Activated T-helper 1 cell treated with Interleukin-2 at 50 U/mL for 16 hours (primary cell): ENCODE measurements around the gene PTPRG.

Source experiments
- DNase-seq: peaks from one replicate; pipeline ENCODE4 v3.0.0-alpha.2; 2020; ENCODE audit warnings: low read depth

PTPRG gene

DNA sequence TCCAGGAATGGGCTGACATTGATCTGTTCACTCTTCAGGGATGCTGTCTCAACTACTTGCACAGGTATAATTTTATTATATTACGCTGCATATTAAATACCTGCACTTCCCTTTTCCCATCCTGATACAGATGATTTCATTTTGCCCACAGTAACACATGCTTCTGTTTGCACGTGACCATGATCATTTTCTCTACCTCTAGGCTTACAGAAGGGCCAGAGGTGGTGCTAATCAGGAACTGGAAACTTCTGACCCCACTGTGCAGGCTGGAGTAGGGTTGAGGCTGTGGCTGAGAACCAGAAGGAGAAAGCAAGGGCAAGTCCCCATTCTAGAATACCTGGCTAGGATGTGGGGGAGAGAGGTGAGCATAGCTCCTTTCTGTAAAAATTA lies 304.8 kb downstream of the PTPRG start:
- no peak for DNase-seq

DNA sequence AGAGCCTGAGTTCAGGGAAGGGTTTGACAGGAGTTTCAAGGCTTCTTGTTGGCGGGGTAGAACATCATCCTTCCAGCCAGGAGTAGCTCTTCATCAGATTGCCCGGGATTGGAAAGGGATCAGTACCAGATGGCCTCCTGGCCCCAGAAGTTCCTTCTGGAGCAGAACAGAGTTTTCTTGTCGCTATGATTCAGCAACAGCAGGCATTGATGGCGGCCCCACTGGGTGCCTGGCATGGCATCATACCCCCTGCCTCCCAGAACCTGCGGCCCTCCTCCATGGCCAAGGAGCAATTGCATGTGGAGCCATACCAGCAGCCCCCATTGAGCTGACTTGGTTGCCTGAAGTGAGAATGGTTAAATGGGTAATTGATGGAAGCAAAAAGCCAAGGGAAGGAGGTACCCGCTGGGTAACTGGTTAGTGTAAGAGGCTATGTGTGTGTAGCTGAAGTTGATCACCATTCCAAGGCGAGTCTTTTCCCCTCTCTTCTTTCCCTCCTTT lies 305.6 kb downstream of the PTPRG start:
- DNase-seq, result no peak

DNA sequence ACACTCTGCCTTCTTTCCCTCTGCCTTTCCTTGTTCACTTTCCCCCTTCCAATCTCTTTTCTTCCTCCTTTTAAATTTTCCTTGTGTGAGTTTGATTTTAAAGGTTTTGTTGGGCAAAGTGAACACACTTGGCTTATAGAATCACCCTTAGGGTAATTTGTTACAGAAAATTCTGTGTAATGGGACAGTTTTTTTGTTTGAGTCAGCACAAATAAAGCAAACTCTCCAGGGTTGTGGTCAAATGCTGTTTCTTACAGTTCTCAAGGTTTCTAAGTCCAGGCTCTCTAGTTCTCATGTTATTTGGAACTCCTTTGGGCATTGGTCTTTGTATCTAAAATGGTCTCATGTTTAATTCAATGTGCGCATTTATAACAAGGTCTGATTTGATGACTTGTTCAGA lies 307.1 kb downstream of the PTPRG start:
- no peak for DNase-seq

DNA sequence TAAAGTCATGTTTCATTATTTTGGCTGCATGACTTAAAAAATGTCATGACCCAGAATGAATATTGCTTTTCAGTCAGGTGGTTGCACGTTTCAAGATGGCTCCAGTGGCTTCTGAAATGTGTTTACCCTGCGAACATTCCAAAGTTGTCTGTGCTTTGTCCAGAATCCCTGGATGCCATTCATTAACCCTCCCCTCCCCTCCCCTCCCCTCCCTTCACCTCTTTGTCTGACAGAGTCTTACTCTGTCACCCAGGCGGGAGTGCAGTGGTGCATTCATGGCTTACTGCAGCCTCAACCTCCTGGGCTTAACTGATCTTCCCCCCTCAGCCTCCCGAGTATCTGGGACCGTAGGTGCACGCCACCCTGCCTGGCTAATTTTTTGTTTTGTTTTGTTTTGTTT lies 308.0 kb downstream of the PTPRG start:
- DNase-seq, result no peak

DNA sequence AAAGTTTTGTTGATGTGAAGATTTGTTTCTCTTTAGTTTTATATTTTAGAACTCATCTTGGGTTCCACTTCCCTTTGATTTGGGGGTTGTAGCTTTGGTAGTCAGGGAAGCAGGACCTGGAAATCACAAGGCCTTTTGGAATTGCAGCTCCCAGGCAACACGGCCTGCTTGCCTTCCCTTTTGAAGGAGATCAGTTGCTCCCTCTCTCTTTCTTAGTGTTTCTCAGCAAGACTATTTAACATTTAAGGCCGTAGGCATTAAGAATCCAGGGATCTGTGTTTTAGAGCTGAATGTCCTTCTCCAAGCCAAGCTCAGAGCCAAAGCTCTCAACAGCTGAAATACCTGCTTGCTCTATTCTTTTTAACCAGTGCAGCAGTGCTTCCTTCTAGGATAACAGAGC lies 310.3 kb downstream of the PTPRG start:
- DNase-seq, result no peak

DNA sequence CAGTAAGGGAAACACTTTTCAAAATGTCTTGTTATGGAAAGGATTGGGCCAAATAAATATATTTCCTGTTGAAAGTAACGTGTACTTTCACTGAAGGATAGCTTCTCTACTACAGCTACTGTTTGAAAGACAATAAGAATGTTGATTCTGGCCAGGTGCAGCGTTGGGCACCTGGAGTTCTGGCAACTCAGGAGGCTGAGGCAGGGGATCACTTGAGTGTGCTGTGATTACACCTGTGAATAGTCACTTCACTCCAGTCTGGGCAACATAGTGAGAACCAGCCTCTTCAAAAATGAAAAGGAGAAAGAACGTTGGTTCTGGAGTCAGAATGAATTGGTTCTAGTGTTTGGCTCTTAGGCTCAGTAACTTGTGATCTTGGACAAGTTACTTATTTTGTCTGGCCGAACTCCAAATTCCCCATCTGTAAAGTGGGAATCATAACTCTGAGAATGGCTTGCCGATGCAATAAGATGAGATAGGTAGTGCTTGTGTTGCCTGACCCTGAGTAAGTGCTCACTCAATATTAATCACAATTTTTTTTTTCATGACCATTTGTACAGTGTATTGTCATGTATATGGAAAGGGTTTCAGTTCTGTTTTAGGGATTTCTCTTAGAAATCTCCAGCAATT lies 310.8 kb downstream of the PTPRG start:
- no peak for DNase-seq

DNA sequence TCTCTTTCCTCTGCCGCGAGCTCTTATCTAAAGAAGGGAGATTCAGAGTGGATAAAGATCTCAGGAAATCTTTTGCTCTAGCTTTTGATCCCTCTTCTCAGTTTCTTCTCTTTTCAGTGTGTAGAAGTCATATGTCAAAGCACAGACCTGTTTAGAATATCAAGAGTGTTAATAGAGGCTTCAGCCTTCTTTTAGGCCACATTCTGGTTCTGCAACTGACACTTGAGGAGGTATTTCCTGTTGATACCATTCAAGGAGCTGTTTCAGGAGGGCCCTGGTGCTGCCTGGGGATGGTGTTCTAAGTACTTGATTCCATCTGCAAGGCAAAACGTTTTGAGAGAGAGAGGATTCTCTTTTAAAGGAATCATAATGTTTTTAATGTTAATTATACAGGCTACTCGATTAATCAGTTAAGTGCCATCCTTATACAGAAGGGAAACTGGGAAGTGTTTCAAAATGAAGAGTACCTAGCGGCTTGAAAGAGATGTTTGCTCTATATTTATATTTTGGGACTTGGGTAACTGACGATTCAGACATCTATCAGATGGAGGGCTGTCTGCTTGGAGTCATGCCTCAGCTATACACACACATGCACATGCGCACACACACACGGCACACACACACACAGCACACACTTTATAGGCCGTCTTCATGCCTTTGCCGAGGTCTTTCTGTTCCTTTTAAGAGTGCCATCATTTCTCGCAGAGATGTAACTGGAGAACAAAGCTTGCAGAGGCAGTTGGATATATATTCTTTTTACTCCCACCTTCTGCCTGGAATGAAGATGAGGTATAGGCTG lies 313.9 kb downstream of the PTPRG start:
- no peak for DNase-seq

DNA sequence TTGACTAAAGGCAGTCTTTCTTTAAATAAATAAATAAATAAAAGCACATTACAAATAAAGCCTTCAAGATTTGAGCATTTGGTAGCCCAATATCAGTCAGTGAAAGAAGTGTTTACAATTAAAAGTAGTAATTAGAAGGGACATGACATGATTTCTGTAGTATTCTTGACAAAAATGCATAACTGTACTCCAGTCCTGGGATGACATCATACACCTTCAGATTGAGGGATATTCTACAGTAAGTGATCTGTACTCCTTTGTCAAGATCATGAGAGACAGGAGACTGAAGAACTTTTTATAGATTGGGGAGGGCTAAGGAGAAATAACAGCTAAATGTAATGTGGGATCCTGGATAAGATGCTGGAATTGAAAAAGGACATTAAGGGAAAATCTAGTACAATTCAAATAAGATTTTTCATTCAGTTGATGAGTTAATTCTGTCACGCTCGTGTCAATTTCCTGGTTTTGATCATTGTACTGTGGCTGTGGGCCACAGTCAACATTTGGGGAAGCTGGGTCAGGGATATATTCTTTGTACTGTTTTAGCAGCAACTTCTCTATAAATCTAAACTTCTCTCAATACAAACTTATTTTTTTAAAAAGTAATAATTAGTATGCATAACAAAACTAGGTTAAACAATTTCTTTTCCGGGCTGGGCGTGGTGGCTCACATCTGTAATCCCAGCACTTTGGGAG lies 314.8 kb downstream of the PTPRG start:
- no peak for DNase-seq

DNA sequence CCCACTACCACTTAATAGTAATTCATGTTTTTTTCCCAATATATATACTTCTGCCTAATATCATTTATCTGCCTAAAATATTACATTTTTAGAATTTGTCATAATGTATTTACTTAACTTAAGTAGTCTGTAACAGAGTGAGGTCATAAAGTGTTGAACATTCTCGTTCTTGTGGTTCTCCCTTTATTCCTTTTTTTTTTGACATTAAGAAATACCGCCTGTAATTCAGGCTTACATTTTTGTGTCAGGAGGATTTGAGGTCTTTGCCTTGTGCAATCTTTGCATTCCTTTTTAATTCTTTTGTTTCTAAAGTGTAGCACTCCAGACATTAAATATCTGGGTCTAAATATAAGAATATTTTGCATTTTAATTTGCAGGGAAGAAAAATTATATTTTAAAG lies 315.4 kb downstream of the PTPRG start:
- DNase-seq, result no peak

DNA sequence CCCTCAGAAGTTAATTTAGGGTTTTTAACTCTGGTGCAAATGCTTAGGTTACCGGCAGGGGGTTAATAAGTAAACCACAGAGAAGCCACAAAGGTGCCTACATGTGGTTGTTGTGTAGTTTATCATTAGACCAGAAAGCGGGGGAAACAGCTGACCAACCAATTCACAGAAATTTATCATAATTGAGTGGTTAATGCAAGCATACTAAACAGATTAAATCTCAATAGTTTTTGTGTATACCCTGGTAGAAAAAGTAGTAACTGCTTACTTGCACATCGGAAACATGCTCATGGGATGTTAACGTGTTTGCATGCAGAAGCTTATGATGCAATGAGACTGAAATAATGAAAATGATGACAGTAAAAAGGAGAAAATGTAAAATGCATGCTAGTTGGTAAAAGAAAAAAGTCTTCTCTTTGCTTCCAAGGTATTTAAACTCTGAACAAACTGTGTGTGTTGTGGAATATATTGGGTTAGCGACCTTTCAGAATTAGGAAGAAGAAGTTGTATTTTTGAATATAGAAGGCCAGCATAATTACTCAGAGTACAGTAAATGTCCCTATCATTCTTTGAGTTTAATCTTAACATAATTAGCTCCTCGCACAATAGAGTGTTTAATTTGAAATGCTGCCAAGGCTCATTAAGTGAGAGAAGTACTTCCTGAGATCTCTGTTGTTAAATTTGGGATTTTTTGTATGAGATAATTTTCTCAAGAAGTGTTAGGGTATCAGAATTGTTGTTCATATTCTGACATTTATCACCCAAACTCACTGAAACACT lies 316.2 kb downstream of the PTPRG start:
- no peak for DNase-seq

DNA sequence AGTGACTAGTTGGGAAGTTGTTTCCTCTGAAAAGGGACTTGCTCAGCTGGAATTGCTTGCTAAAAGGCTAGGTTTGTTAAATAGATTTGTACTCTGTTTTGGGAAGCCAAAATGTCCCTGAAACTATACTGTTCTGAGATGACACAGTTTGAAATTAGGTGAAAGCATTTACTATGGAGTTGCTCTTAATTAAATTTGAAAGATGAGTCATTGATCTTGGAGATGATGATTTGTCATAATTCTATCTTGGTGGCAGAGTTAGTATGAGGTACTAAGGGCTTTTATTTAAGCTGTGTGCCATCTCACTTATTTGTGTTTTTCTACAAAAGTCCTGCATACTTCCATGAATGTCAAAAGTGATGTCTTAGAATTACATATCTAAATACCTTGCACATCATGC lies 320.9 kb downstream of the PTPRG start:
- no peak for DNase-seq

DNA sequence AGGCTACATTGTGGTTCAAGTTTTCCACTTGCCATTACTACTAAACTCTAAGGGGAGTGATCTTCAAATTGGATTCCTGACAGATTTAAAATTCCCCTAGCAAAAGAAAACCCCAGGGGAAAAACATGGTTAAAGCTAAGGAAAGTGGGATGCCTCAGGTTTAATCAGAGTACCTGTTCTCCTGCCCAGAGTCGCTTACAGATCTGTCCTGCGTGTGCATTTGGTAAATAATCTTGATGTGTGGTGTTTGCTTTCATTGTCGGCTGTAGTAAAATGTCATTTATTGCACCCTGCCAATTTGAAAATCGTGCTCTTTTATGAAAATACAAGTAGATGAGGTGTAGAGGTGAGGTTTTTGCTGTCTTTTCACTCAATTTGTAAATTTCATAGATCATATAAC lies 323.4 kb downstream of the PTPRG start:
- no peak for DNase-seq

DNA sequence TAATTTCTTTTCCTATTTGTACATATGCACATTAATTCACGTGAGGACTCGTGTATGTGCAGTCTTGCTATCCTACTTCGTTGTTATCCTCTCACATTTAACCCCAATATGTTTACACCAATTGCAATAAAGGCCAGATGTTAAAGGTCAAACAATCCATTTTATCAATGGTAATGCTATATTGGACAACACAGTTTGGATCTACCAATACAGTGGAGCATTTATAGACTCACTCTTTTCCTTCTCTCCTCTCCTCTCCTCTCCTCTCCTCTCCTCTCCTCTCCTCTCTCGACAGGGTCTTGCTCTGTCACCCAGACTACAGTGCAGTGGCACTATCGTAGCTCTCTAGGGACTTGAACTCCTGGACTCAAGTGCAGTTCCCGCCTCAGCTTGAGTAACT lies 324.0 kb downstream of the PTPRG start:
- DNase-seq, result no peak

DNA sequence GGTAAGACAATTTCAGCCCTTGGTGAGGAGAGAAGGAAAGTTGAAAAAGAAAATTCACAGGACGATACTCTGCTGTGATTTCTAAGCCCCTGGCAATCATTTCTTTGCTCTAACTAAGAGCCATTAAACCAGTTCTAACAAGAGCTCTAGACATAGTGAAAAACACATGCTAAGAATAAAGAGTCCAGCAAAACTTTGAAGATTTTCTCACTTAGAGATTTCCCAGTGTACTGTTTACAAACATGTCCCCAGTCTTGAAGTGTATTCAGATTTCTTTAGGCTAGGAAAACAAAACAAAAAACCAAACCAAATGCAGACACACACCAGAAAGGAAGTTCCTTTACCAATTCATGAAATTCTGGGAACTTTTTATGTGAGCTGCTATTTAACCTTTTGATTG lies 325.8 kb downstream of the PTPRG start:
- DNase-seq, result no peak

DNA sequence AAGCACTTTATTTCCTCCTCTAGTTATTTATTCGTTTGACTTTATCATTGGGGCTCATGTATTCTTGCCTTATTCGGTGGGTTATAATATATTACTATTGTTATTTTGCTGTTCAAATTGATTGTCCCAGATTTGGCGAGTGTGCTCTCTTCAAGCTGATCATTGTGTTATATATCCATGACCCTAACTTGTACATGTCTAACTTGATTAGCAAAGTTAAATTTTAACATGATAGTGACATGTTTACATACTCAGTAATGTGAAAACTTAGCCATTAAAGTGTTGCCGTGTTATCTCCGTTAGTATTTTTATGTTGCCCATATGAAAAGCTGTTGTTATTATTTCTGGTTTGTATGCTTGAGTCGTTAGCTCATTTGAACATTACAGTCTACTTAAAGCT lies 327.9 kb downstream of the PTPRG start:
- DNase-seq, result no peak

DNA sequence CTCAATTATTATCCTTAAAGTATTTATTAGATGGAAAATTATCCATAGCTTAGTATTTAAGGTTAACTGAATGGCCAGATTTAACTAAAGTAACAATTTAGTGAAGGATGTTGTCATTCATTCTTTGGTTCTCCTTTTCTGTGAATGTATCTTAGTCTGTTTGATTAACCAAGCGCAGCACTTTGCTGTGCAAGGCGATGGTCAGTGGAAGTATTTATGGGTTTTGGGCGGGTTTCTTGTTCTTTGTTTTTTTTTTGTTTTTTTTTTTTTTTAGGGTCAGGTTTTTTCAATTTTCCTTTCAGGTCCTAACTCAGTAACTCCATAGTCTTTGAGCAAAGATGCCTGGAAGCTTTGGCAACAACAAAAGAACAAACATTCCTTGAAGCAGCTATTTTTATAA lies 328.8 kb downstream of the PTPRG start:
- DNase-seq, result no peak

DNA sequence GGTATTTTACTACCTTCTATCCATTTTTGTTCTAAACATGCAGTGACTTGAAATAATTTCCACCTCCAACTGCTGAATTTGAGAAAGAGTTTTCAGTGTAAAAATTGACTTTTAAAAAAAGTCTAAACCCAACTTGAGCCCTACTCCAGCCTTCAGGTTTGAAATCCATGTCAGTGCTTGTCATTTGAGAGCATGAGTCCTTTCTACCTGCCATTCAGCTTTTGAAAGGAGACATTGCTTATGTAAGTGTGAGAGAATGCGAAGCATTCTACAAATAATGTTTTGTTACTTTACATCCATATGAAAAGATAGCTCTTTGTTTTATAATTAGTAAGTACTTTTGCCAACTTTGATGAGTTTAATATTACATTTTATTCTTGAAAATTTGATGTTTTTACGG lies 329.2 kb downstream of the PTPRG start:
- no peak for DNase-seq

DNA sequence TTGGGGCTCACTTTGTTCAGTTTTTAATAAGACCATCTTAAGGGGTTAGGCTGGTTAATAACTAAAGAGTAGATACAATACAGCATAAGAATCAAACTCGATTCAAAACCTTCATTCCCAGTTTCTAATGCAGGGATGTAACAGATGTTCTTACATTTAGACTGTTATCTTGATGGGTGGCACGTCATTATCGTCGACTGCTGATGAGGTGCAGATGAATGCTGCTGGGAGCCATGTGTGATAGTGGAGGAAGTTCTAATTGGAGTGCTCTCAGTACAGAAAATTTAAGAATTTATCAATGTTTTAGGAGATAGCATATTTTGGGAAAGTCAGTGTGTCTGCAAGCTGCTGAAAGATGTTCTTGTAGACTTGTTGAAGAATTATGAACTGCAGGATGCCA lies 331.5 kb downstream of the PTPRG start:
- no peak for DNase-seq

DNA sequence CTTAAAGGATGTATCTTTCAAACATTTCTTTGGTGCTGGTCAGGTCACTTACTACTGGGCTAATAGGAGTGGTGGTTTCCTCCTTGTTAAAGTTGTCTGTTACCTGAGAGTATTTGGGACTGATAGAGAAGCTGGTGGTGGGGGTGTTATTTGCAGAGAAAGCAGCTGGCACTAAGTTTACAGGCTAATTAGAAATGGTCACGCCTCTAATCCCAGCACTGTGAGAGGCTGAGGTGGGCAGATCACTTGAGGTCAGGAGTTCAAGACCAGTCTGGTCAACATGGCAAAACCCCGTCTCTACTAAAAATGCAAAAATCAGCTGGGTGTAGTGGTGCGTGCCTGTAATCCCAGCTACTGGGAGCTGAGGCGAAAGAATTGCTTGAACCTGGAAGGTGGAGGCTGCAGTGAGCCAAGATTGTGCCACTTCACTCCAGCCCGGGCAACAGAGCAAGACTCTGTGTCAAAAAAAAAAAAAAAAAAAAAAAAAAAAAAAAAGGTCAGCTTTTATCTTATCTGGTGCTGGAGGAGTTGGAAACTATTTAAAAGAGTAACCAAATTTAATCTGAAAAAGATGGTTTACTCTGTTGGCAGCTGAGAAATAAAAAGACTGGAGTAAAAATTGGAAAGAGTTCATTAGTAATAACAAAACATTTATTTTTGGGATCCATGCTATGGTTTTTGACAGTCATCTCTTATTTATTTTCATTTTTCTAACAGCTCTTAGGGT lies 332.6 kb downstream of the PTPRG start:
- DNase-seq, result no peak

DNA sequence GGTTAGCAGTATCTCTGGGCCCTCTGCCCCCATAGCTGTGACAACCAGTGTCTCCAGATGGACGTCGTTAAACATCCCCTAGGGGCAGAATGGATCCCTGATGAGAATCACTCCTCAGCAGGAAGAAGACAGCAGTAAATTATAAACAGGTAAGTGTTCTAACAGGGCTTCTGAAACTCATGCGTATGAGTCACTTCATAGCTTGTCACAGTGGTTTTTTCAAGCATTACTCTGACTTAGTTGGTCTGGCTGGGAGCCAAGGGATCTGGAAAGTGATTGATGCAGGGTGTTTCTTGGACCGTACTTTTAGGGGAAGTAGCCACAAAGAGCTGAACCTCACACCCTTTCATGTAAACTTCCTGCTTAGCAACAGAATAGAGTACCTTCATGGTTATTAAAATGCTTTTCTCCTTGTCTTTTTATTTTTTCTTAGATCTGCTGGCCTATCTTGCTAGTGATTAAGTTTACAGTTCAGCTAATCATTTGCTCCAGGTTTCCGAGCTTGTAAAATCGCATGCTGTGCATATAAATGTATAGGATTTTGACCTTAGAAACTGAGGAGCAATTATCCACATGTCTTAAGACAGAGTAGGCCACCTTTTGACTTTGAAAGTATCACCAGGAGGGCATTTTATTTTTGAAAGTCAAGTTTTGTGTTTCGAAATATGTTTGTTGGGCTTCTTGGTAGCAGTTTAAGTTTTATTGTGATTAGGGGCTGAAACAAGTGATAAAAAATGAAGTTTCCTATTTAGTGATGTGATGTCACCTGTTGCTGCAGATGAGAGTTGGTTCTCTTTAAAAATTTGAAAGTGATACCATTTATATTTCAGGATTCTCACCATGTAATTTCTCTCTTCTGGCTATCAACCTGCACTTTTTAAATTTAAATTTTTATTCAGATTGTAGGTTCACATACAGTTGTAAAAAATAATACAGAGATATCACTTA lies 333.9 kb downstream of the PTPRG start:
- no peak for DNase-seq

DNA sequence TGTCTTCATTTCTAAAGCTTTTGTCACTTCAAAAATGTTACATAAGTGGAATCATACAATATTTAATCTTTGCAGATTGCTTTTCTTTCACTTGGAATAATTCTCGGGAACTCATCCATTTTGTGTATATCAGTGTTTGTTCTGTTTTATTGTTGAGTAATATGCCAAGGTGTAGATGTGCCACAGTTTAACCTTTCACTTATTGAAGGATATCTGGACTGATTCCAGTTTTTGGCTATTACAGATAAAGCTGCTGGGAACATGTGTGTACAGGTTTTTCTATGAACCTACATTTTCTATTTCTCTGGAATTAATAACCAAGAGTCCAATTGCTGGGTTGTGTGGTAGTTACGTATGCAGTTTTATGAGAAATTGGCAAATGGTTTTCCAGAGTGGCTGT lies 334.9 kb downstream of the PTPRG start:
- no peak for DNase-seq
